Lower leg skin (tissue), 4 donors: Measurements from ENCODE around the gene POM121. TPM values are rescaled to one million over a fixed set of nuclear protein-coding genes. Genes with fewer than 3 reads are reported as not detected.
"Not testable (repeated sequence)": the region's sequence is repeated elsewhere in the genome, so short reads cannot be mapped to it uniquely, and the experiment has no call there.

ENCODE experiments used
- DNase-seq, 2 donors: peaks; one replicate each; pipeline ENCODE4 v3.0.0-alpha.2; 2019; ENCODE audit warnings: low spot score in 2 of 2
- H3K4me3 ChIP-seq: fragments of 200-600 bp; sonication (generic); 2 replicates; pipeline ENCODE4 v1.5.1; 2017; ENCODE audit warnings: mild to moderate bottlenecking, low read depth; ENCODE audit not compliant: poor library complexity, severe bottlenecking
- POLR2A ChIP-seq, 2 donors: fragments of 450-650 bp; IDR thresholded peaks; one replicate each; pipeline ENCODE4 v1.6.1; 2016 to 2017; ENCODE audit warnings: antibody characterized with exemption in 2 of 2, mild to moderate bottlenecking in 1 of 2, moderate library complexity in 1 of 2
- WGBS, 2 donors: methylation state at CpG; one replicate each; pipeline ENCODE4 v1.1.5; 2018; 5-methylcytosine and 5-hydroxymethylcytosine counted together
- intact Hi-C: fragments of 100-400 bp; cut with DNase I; formaldehyde crosslinking; loops from one replicate; pipeline ENCODE4 v1.15.0; 2023; ENCODE audit warnings: low total_unique reads
- total RNA-seq, 4 donors: library from RNA; depleted of rRNA; stranded (reverse); fragments of >200 nt; gene quantifications; one replicate each; pipeline ENCODE4 v1.1.0, GENCODE V29; 2016
- TF ChIP-seq, protein P1 (sequence below), 3 donors: fragments of 450-650 bp; IDR thresholded peaks; one replicate each; pipeline ENCODE4 v1.5.1; 2016; ENCODE audit warnings: antibody characterized with exemption in 3 of 3, mild to moderate bottlenecking in 3 of 3, moderate library complexity in 2 of 3

Gene POM121
- total RNA-seq, 4 donors from 2014 or later = 16.4 to 29.6 (median 18.6) TPM

DNA sequence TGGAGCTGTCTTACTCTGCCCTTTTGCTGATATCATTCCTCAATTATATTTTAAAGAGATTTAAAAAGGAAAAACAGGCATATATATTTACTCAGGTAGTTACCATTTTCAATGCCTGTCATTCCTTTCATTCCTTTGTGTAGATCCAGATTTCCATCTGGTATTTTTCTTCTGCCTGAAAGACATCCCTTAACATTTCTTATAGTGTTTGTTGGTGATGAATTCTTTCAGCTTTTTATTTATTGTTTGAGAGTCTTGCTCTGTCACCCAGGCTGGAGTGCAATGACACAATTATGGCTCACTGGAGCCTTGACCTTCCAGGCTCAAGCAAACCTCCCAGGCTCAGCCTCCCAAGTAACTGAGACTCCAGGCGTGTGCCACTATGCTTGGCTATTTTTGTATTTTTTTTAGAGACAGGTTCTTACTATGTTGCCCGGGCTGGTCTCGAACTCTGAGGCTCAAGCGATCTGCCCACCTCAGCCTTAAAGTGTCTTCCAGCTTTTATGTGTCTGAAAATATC lies 5.6 kb upstream of the POM121 start:
- 90 to 94% methylated on average over 4 of the region's 4 CpGs for WGBS, 2 donors
- intact Hi-C loops = no loop called here
- no peak overlapping the region for H3K4me3 ChIP-seq
- DNase-seq = no peak
- no peak for TF ChIP-seq POLR2A (IDR thresholded peaks at IDR 0.05)
- TF ChIP-seq, protein P1, sequence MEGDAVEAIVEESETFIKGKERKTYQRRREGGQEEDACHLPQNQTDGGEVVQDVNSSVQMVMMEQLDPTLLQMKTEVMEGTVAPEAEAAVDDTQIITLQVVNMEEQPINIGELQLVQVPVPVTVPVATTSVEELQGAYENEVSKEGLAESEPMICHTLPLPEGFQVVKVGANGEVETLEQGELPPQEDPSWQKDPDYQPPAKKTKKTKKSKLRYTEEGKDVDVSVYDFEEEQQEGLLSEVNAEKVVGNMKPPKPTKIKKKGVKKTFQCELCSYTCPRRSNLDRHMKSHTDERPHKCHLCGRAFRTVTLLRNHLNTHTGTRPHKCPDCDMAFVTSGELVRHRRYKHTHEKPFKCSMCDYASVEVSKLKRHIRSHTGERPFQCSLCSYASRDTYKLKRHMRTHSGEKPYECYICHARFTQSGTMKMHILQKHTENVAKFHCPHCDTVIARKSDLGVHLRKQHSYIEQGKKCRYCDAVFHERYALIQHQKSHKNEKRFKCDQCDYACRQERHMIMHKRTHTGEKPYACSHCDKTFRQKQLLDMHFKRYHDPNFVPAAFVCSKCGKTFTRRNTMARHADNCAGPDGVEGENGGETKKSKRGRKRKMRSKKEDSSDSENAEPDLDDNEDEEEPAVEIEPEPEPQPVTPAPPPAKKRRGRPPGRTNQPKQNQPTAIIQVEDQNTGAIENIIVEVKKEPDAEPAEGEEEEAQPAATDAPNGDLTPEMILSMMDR (IDR thresholded peaks at IDR 0.05) = no peak

DNA sequence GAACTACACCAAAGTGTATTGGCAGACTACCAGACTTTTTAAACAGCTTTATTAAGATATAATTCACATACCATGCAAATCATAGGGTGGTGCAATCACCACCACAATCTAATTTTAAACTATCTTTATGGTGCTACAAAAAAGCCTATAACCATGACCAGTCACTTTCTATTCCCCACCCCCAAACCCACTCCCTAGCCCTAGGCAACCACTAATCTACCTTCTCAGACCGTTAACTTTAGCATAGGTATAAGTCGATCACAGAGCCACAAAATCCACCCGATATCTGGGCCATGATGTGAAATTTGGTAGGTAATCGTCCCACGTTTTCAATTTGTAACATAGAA lies 536 bp upstream of the POM121 start:
- DNase-seq = no peak
- H3K4me3 ChIP-seq = peak overlapping the region; percentile 77
- TF ChIP-seq, protein P1 (IDR thresholded peaks at IDR 0.05) = no peak
- no peak for TF ChIP-seq POLR2A (IDR thresholded peaks at IDR 0.05)
- 0 to 1% methylated on average over 5 of the region's 5 CpGs for WGBS, 2 donors
- intact Hi-C loops = no loop called here

- peak in 1 of 2 donors; percentile 81 for DNase-seq
- whole genome bisulfite sequencing, 2 donors = 0 to 1% methylated on average over 18 to 25 of the region's 35 CpGs
- no peak for TF ChIP-seq POLR2A (IDR thresholded peaks at IDR 0.05)
- TF ChIP-seq, protein P1 (IDR thresholded peaks at IDR 0.05) = no peak
- intact Hi-C loops = no loop called here
- peak overlapping the region; percentile 77 for H3K4me3 ChIP-seq
Observed at GRCh38 chr7:72925546-72926120, 738 bp downstream of the POM121 start.

DNA sequence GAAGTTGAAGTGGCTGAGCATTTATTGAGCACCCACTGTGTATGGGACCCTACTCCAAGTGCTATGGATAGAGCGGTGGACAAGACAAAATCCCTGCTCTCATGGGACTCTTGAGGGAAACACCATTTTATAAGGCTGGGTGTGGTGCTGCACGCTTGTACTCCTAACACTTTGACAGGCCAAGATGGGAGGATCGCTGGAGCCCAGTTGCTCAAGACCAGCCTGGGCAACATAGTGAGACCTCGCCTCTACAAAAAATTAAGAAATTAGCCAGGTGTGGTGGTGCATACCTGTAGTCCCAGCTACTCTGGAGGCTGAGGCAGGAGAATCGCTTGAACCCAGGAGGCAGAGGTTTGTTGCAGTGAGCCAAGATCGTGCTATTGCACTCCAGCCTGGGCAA lies 2.9 kb downstream of the POM121 start:
- DNase-seq = peak in 1 of 2 donors; percentile 82
- H3K4me3 ChIP-seq, intact Hi-C loops: not testable (repeated sequence)
- 94 to 96% methylated on average over 6 of the region's 6 CpGs for WGBS, 2 donors

DNA sequence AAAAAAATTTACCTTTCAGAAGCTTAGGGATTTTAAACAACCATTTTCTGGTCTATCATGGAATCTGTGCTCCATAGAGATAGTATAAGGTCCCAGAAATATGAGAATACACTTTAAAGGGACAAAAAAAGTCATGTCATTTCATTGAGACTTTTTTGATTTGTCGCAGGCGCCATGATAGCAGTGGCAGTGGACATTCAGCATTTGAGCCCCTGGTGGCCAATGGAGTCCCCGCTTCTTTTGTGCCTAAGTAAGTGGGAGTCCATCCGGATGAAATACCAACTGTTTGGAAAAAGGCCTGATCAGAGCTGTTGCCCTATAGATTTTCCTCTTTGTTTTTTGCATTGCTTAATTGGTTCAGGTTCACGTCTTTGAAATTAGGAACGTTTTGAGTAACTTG lies 3.3 kb downstream of the POM121 start:
- WGBS, 2 donors = 91 to 93% methylated on average over 6 of the region's 6 CpGs

GRCh38 chr7:72942022-72942705 lies 17.3 kb downstream of the POM121 start:
- intact Hi-C loops, H3K4me3 ChIP-seq: not testable (repeated sequence)
- DNase-seq = peak in 1 of 2 donors; percentile 75
- 92 to 94% methylated on average over 8 to 9 of the region's 20 CpGs for WGBS, 2 donors

More for the DNA sequence above, 3.3 kb downstream of the POM121 start:
- DNase-seq, H3K4me3 ChIP-seq, intact Hi-C loops: not testable (repeated sequence)

DNA sequence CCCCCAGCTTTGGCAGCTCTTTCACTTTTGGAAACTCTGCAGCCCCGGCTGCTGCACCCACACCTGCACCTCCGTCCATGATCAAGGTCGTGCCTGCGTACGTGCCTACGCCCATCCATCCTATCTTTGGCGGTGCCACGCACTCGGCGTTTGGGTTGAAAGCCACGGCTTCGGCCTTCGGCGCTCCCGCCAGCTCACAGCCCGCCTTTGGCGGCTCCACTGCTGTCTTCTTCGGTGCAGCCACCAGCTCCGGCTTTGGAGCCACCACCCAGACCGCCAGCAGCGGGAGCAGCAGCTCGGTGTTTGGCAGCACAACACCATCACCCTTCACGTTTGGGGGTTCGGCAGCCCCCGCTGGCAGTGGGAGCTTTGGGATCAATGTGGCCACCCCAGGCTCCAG lies 18.1 kb downstream of the POM121 start:
- WGBS, 2 donors = 93 to 96% methylated on average over 19 to 25 of the region's 25 CpGs
- intact Hi-C loops, H3K4me3 ChIP-seq: not testable (repeated sequence)
- peak in 1 of 2 donors; percentile 9 for DNase-seq

DNA sequence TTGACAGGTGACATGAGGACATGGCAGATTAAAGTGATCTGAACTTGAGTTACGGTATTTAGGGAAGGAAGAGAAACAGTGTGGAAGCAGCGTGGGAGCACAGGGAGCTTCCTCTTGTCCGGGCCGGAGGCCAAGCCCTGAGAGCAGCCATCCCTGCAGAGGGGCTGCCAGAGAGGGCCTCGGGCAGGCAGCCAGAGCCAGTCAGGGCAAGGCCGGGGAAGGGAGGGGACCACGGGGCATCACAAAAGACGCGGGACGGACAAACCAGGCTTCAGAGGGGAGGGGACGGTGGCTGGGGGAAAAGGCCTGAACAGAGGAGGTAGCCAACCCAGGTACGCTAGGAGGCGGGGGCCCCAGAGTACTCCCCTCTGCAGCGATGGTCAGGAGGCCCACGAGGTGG lies 20.0 kb downstream of the POM121 start:
- intact Hi-C loops, H3K4me3 ChIP-seq: not testable (repeated sequence)
- WGBS, 2 donors = 70 to 80% methylated on average over 9 to 10 of the region's 15 CpGs
- peak in 1 of 2 donors; percentile 37 for DNase-seq

DNA sequence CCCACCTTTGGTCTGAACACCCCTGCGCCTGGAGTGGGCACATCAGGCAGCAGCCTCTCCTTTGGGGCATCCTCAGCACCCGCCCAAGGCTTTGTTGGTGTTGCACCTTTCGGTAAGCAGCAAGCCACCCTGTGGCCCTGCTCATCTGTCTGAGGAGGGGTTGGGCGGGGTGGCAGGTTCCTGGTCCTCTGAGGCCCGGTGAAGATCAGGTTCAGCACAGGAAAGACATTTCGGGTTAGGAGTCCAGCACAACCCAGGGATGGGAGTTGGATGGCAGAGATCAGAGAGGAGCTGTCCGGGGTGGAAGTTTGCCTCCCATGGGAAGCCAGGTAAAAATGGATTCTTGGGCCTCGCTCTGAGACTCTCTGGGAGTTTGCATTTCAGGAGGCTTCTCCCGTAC lies 20.7 kb downstream of the POM121 start:
- DNase-seq = peak in 1 of 2 donors; percentile 76
- 89 to 93% methylated on average over 9 of the region's 9 CpGs for WGBS, 2 donors
- intact Hi-C loops, H3K4me3 ChIP-seq: not testable (repeated sequence)

GRCh38 chr7:72946130-72946745 lies 21.3 kb downstream of the POM121 start:
- 82 to 90% methylated on average over 13 to 19 of the region's 22 CpGs for WGBS, 2 donors

GRCh38 chr7:72948714-72949113 lies 23.8 kb downstream of the POM121 start:
- 71 to 77% methylated on average over 15 to 16 of the region's 23 CpGs for WGBS, 2 donors
- intact Hi-C loops, H3K4me3 ChIP-seq: not testable (repeated sequence)
- peak in 1 of 2 donors; percentile 36 for DNase-seq

More at GRCh38 chr7:72946130-72946745, 21.3 kb downstream of the POM121 start:
- intact Hi-C loops, H3K4me3 ChIP-seq: not testable (repeated sequence)
- peak in 1 of 2 donors; percentile 66 for DNase-seq
